Tibial nerve (tissue), 4 donors: ENCODE data around the gene TOMM20.

Experiments
- CTCF ChIP-seq, 5 experiments: fragments of 200-600 bp in 3 of 5; fragments of 450-650 bp in 2 of 5; sonication (generic) in 3 of 5; IDR thresholded peaks; one replicate each; pipeline ENCODE4 v1.5.1; 2016 to 2019; ENCODE audit warnings: antibody characterized with exemption in 5 of 5, mild to moderate bottlenecking in 3 of 5, moderate library complexity in 2 of 5
- EP300 ChIP-seq, 2 donors: sonication (generic); formaldehyde crosslinking; IDR thresholded peaks; one replicate each; pipeline ENCODE4 v1.6.1; 2017; ENCODE audit warnings: antibody characterized with exemption in 2 of 2, mild to moderate bottlenecking in 1 of 2
- POLR2A ChIP-seq, 2 donors: fragments of 450-650 bp; IDR thresholded peaks; one replicate each; pipeline ENCODE4 v1.6.1; 2017; ENCODE audit warnings: antibody characterized with exemption in 2 of 2, mild to moderate bottlenecking in 2 of 2, moderate library complexity in 2 of 2

DNA sequence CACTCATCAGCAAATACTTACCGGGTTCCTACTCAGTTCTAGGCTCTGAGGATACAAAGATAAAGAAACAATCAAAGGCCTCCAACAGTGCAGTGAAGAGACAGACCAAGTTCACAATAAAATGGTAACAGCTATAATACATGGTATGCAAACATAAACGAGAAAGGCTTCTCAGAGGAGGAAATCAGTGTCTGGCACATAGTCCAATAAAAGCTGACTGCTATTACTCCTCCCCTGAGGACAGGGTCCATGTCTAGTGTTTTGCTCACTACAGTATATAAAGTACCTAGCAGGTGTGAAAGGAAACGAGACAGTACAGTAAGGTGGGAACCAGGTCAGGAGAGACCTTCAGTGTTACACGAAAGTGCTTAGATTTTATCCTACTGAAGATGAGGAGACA is 28.1 kb upstream of the TOMM20 start:
- TF ChIP-seq CTCF (IDR thresholded peaks at IDR 0.05), result no peak
- no peak for TF ChIP-seq POLR2A (IDR thresholded peaks at IDR 0.05)
- TF ChIP-seq EP300 (IDR thresholded peaks at IDR 0.05), result no peak
